Activated CD8-positive, alpha-beta memory T cell treated with anti-CD3 and anti-CD28 coated beads for 48 hours (primary cell): ENCODE results near the gene ALOX5AP.

ENCODE experiments used
- DNase-seq, 3 experiments: peaks; one replicate each; pipeline ENCODE4 v3.0.0-alpha.2; 2020; ENCODE audit warnings: low read depth in 2 of 3, low spot score in 2 of 3

Gene ALOX5AP

DNA sequence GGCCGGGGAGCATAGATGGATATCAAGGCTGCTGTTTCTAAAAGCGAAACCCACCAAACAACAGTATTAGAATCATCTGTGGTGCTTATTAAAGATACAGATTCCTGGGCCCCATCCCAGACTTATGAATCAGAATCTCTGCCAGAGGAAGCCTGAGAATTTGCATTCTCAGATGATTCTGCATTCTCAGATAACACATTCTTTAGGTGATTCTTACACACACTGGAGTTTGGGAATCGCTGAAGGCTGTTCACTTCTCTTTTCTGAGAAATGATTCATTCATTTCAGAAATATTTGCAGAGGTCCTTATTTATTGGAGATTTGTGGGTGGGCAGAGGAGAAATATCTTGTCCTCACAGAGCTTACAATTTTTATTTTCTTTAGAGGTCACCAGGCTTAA, 24.4 kb downstream of the ALOX5AP start:
- DNase-seq = no peak

- no peak for DNase-seq
Measured at GRCh38 chr13:30762643-30763042, 27.3 kb downstream of the ALOX5AP start.

DNA sequence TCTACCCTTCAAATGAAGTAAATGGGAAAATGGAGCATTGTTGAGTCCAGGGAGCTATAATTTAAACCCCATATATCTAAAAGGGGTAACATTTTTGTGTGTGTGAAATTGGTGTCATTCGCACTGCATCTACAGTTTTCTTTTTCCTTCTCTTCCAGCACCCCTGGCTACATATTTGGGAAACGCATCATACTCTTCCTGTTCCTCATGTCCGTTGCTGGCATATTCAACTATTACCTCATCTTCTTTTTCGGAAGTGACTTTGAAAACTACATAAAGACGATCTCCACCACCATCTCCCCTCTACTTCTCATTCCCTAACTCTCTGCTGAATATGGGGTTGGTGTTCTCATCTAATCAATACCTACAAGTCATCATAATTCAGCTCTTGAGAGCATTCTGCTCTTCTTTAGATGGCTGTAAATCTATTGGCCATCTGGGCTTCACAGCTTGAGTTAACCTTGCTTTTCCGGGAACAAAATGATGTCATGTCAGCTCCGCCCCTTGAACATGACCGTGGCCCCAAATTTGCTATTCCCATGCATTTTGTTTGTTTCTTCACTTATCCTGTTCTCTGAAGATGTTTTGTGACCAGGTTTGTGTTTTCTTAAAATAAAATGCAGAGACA, 28.6 kb downstream of the ALOX5AP start:
- DNase-seq = no peak

DNA sequence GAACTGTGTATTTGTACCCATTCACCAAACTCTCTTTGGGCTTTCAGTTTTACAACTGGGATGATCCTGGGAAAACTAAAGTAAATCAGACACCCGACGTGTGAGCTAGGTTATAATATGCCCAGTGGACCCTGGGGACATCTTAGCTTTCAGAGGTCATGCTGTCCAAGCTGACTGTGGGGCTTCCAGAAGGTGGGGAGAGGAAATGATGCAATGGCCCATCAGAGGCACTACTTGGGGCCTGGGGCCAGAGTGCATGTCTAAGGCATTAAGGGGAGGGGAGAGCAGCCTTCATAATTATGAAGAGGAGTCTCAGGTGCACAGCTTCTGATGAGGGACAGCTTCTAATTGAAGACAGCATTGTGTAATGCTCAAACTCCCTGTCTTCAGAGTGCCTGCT, 30.9 kb downstream of the ALOX5AP start:
- no peak for DNase-seq

- no peak for DNase-seq
Measured at GRCh38 chr13:30770929-30771328, 35.6 kb downstream of the ALOX5AP start.

DNA sequence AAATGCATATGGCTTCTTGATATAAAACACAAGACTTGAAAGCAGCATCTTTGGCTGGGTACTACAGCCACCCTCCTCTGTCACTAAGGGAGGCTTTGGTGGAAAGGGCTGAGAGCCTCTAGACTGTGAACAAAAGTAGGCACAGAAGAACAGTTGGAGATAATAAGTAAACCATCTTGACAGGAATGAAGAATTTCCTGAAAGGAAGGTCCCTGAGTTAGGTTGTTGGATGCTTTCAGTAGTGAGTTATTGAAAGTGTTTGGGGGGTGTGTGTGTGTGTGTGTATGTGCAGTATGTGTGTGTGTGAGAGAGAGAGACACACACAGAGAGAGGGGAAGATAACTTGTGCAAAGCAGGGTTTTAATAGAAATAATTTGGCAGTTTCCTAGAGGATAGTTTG, 38.2 kb downstream of the ALOX5AP start:
- no peak for DNase-seq

DNA sequence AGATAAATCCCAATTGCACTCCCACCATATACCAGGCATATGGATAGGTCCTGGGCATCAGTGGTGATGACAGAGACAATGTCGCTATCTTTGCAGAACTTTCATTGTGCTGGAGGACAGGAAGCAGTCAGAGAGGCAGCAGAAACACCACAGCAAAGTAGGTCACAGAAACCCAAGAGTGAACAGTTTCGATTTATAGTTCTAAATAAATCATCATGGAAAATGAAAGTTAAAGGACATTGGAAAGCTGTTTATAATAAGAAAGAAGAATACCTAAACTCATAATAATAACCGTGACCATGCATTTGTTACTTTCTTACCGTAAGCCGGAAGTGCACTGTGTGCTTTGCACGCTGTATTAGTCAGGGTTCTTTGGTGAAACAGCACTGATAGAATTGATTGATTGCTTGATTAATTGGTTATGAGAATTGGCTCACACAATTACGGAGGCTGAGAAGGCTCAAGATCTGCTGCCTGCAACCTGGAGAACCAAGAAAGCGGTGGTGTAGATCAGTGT, 38.9 kb downstream of the ALOX5AP start:
- no peak for DNase-seq

DNA sequence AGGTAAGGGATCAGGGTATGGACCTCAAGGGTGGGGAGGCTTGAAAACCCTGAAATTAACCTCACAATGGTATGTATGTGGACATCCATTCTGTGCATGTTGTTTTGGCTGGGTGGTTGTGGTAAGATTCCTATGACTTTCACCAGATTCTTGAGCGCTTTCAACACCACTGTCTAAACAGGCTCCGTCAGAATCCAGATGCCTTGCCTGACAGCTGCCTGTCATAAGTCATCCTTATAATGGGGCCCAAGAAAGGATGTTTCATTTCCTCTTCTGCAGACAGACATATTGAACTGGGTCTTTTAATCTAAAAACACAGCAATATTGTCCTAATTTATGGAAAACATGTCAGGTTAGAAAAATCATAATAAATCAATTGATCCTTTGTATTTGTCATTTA, 41.3 kb downstream of the ALOX5AP start:
- DNase-seq = no peak

- DNase-seq = no peak
Measured at GRCh38 chr13:30779016-30779415, 43.7 kb downstream of the ALOX5AP start.

DNA sequence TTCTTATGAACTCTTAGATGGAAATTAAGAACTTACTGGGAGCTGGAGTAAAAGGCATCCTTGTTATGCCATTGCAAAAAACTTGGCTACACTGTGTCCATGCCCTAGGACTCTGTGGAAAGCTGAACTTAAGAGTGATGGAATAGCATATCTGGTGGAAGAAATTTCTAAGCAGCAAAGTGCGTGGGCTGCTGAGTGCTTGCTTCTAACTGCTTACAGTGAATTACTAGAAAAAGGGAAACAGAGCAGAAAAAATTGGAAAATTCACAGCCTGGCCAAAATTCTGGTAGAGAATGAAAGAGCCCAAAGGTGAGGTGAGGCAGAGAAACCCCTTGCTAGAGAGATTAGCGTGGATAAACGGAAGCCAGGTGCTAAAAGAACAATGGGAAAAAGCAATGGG, 44.3 kb downstream of the ALOX5AP start:
- no peak for DNase-seq

- no peak for DNase-seq
Measured at GRCh38 chr13:30780338-30780981, 45.1 kb downstream of the ALOX5AP start.

- no peak for DNase-seq
Measured at GRCh38 chr13:30785191-30785850, 50.0 kb downstream of the ALOX5AP start.

DNA sequence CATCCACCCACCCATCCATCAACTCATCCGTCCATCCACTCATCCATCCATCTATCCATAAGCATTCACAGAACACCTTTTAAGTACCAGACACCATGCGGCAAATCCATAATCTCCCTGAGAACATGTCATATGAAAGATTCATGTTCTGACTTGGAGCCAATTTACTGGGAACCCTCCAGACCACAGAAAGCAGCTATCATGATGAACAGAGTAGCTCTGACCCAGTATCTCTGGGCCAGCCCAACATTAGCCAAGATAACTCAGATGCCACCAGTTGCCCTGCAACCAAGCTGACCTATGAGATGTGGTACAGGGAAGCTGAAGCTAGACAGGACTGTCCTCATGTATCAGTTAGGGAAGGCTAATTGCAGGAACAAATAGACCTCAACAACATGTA, 51.3 kb downstream of the ALOX5AP start:
- DNase-seq = no peak

DNA sequence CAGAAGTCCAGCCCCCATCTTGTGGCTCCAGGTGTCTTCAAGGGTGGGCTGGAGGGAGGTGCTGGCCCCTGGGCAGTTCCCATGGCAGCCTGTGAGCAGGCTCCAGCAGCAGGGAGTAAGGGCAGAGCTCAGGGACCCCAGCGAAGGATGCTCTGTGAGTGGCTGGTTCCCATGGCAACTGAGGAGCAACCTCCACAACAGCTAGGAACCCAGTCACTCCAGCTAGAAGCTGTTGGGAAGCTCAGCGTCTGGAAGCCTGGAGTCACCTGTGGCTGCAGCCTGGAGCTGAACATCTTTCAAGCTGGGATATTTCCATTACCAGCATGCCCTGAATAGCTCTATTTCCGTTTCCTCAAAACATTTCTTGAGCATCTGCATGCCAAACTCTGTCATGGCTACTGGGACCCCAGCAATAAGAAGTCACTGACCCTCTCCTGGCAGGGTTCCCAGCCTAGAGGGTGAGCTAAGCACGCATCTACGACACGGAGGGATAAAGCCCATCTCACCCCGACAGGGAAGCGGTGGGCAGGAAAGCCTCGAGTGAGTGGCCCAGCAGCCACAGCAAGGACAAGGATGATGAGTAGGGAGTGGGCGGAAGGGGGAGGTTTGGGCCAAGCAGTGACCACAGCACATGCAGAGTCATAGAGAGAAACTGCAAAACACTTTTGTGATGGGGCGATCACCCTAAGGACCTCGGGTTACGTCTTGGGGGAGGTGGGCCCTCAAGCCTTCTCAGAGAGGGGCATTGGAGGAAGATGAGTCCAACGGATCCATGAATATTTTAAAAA, 52.6 kb downstream of the ALOX5AP start:
- DNase-seq = no peak

GRCh38 chr13:30789166-30789862, 54.0 kb downstream of the ALOX5AP start:
- DNase-seq = no peak

DNA sequence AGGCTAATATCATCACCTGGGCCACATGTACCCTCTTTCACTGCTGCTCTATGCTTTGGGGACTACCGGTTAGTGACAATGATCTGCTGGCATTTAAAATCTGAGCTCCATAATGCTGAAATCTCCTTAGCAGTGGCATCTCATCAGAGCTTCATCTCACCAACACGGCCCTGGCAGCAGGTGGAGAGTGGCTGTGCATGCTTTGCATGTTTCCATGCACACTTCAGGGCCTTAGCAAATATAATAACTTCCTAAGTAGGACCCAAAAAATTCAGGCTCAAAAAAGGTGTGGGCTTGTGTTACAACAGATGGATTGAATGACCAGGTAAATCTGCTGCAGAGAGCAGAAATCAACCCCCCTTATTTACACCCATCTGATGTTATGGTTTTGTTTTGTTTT, 55.2 kb downstream of the ALOX5AP start:
- DNase-seq = no peak

- DNase-seq = no peak
Measured at GRCh38 chr13:30791354-30792001, 56.1 kb downstream of the ALOX5AP start.

DNA sequence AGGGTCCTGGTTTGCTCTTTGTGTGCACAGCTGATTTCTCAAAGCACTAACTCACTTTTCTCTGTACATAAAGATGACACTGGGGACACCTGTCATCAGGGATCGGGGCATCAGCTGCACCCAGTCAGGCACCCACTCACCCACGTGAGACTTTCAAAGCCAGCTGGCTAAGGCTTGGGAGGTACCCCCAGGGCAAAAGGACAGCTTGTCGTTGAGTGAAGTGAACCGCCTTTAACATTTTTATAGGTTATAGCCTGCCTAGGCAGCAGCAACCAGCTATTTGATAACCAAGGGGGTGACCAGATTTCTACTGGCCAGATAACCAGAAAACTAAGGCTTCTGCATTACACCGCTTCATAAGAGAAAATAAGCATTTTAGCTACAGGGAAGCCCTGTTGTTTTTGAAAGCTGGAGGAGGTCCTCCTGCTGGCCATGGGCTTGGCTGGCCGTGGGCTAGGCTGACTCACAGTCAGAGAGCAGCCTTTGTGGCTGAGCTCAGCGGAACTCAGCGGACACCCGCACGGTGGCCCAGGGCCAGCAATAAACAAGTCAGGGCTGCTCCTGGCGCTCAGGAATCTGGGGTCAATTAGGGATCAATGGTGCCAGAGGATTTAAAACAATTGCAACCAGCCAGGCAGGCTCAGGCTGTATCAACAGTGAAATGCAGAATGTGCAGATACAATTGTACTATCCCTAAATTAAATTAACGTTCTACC, 57.1 kb downstream of the ALOX5AP start:
- DNase-seq = no peak

DNA sequence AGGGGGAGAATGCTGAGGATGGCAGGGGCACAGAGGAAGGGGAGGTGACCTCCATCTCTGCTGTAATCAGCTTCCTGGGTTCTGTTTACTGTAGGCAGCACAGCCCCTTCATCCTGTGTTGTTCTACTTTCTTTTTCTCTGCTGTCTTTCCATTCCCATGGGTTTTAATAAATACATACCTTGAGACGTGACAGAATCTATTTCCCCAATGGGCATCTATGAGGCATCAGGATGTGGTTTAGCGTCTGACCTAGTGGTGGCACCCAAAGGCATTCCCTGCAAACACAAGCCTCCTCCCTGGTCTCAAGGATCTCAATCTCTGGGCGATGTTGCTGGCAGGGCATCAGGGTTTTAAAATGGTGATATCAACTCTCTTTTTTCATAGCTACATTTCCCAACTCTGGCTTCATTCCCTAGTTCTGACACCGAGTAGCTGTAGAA, 60.8 kb downstream of the ALOX5AP start:
- no peak for DNase-seq
